CD4-positive, alpha-beta T cell (primary cell): ENCODE measurements around the gene EFS. TPM values are rescaled to one million over a fixed set of nuclear protein-coding genes. Genes with fewer than 3 reads are reported as not detected.

Source experiments
- ATAC-seq: fragments of 200-7000 bp; cut with Tn5 transposase; one replicate; pipeline ENCODE4 v1.10.0; 2022; ENCODE audit warnings: mild to moderate bottlenecking; ENCODE audit not compliant: poor library complexity
- CTCF ChIA-PET: fragments of 350-600 bp; sonication (Branson Sonifier 250); formaldehyde crosslinking; loops from one replicate; lab custom pipeline; 2021; ENCODE audit warnings: antibody characterized with exemption, inconsistent platforms; lab: Charles Lee
- POLR2A ChIA-PET: fragments of 350-600 bp; sonication (Branson Sonifier 250); formaldehyde crosslinking; loops from one replicate; lab custom pipeline; 2021; ENCODE audit warnings: antibody characterized with exemption, inconsistent platforms; lab: Charles Lee
- DNase-seq, 14 experiments: peaks; one replicate each; pipeline ENCODE4 v3.0.0-alpha.2; 2013 to 2020; ENCODE audit warnings: mixed read lengths in 2 of 14
- H3K27ac ChIP-seq, 2 donors: one replicate each; pipeline versions ENCODE4 v1.5.1 to v1.7.0; 2013; ENCODE audit warnings: low read length in 2 of 2, low read depth in 1 of 2, mild to moderate bottlenecking in 1 of 2
- H3K27me3 ChIP-seq, 2 experiments: 1 replicate in 1 of 2; 2 replicates in 1 of 2; pipeline versions ENCODE4 v1.6.1 to v1.7.0; 2013; ENCODE audit warnings: low read length in 2 of 2, control low read depth in 1 of 2, mild to moderate bottlenecking in 1 of 2, moderate library complexity in 1 of 2; ENCODE audit not compliant: insufficient read depth in 2 of 2, control insufficient read depth in 1 of 2
- H3K36me3 ChIP-seq: one replicate; pipeline ENCODE4 v1.6.1; 2013; ENCODE audit warnings: low read length, control low read depth; ENCODE audit not compliant: insufficient read depth
- H3K4me1 ChIP-seq: one replicate; pipeline ENCODE4 v1.6.1; 2013; ENCODE audit warnings: low read length, control low read depth; ENCODE audit not compliant: insufficient read depth
- H3K4me3 ChIP-seq: one replicate; pipeline ENCODE4 v1.5.1; 2013; ENCODE audit warnings: mild to moderate bottlenecking, low read length, moderate library complexity
- H3K9me3 ChIP-seq, 2 experiments: 1 replicate in 1 of 2; 2 replicates in 1 of 2; pipeline versions ENCODE4 v1.6.1 to v1.7.0; 2013; ENCODE audit warnings: low read length in 2 of 2, mild to moderate bottlenecking in 2 of 2, control low read depth in 1 of 2, moderate library complexity in 1 of 2; ENCODE audit not compliant: control insufficient read depth in 1 of 2, insufficient read depth in 1 of 2
- H3K27ac Mint-ChIP-seq: one replicate; pipeline ENCODE4 v1.8.0; 2020; ENCODE audit warnings: mixed read lengths
- H3K27me3 Mint-ChIP-seq: one replicate; pipeline ENCODE4 v1.8.0; 2021; ENCODE audit warnings: mixed read lengths
- H3K36me3 Mint-ChIP-seq: one replicate; pipeline ENCODE4 v1.8.0; 2021; ENCODE audit warnings: low read depth, mixed read lengths
- H3K4me1 Mint-ChIP-seq: one replicate; pipeline ENCODE4 v1.8.0; 2021; ENCODE audit warnings: low read depth, mixed read lengths
- H3K4me3 Mint-ChIP-seq: one replicate; pipeline ENCODE4 v1.8.0; 2020; ENCODE audit warnings: mild to moderate bottlenecking, mixed read lengths
- H3K9me3 Mint-ChIP-seq: one replicate; pipeline ENCODE4 v1.8.0; 2020; ENCODE audit warnings: mixed read lengths
- intact Hi-C, 2 experiments: fragments of 100-400 bp; cut with DNase I in 1 of 2; cut with micrococcal nuclease in 1 of 2; formaldehyde crosslinking; loops; one replicate each; pipeline versions ENCODE4 v1.15.1 to v1.9.0; 2023 to 2025; cut with DNase I, micrococcal nuclease
- total RNA-seq, 174 experiments: library from RNA in 2 of 174; stranded (reverse) in 2 of 174; gene quantifications; one replicate each; pipeline ENCODE4 v1.2.3 and lab custom pipeline; 2021 to 2026
- TF ChIP-seq, protein P1 (sequence below): fragments of 200-600 bp; IDR thresholded peaks from one replicate; pipeline ENCODE4 v1.8.0; 2022; ENCODE audit warnings: antibody characterized with exemption, mild to moderate bottlenecking

EFS gene
- total RNA-seq, 2 experiments from 2014 or later = not detected

- H3K4me3 Mint-ChIP-seq = no peak overlapping the region
- TF ChIP-seq, protein P1, sequence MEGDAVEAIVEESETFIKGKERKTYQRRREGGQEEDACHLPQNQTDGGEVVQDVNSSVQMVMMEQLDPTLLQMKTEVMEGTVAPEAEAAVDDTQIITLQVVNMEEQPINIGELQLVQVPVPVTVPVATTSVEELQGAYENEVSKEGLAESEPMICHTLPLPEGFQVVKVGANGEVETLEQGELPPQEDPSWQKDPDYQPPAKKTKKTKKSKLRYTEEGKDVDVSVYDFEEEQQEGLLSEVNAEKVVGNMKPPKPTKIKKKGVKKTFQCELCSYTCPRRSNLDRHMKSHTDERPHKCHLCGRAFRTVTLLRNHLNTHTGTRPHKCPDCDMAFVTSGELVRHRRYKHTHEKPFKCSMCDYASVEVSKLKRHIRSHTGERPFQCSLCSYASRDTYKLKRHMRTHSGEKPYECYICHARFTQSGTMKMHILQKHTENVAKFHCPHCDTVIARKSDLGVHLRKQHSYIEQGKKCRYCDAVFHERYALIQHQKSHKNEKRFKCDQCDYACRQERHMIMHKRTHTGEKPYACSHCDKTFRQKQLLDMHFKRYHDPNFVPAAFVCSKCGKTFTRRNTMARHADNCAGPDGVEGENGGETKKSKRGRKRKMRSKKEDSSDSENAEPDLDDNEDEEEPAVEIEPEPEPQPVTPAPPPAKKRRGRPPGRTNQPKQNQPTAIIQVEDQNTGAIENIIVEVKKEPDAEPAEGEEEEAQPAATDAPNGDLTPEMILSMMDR = no peak
- CTCF ChIA-PET = no interaction called here
These were observed 8.1 kb upstream of the EFS start for GRCh38 chr14:23373041-23373440.

GRCh38 chr14:23372509-23372908 is 7.5 kb upstream of the EFS start, which contains the start of gene IL25:
Gene IL25, plus strand, starts transcription at chr14:23372809.
- Mint-ChIP-seq H3K36me3 (no peaks in the 10 kb centered on the region), H3K27me3 (peaks cover 14% of the 10 kb centered on the region), H3K9me3 (no peaks in the 10 kb centered on the region), H3K4me1 (no peaks in the 10 kb centered on the region), H3K27ac (no peak within 1 kb of the TSS), H3K4me3 (no peak within 1 kb of the TSS)
- DNase-seq = no peak
- ChIA-PET CTCF (no interaction called here), POLR2A (no interaction called here)
- TF ChIP-seq, protein P1 = no peak
- intact Hi-C loops = no loop called here
- no peak for ATAC-seq
- no peaks in the 10 kb centered on the region for H3K36me3 ChIP-seq
- H3K27ac ChIP-seq = no peak within 1 kb of the TSS
- H3K27me3 ChIP-seq = peaks cover 5 to 6% of the 10 kb centered on the region in 2 experiments
- no peaks in the 10 kb centered on the region for H3K4me1 ChIP-seq
- H3K4me3 ChIP-seq = no peak within 1 kb of the TSS
- no peaks in the 10 kb centered on the region for H3K9me3 ChIP-seq

More at GRCh38 chr14:23373041-23373440, 8.1 kb upstream of the EFS start:
- Histone ChIP-seq H3K9me3 (no peaks in the 10 kb centered on the region), H3K4me3 (no peak overlapping the region), H3K36me3 (no peaks in the 10 kb centered on the region), H3K27me3 (peaks cover under 1 to 2% of the 10 kb centered on the region in 2 experiments), H3K4me1 (no peaks in the 10 kb centered on the region), H3K27ac (no peak overlapping the region)
- H3K9me3 Mint-ChIP-seq = no peaks in the 10 kb centered on the region
- peaks cover 10% of the 10 kb centered on the region for H3K27me3 Mint-ChIP-seq
- POLR2A ChIA-PET = no interaction called here
- no peaks in the 10 kb centered on the region for H3K4me1 Mint-ChIP-seq
- no peak for ATAC-seq
- no peak for DNase-seq
- H3K36me3 Mint-ChIP-seq = no peaks in the 10 kb centered on the region
- no peak overlapping the region for H3K27ac Mint-ChIP-seq
- intact Hi-C loops = no loop called here

DNA sequence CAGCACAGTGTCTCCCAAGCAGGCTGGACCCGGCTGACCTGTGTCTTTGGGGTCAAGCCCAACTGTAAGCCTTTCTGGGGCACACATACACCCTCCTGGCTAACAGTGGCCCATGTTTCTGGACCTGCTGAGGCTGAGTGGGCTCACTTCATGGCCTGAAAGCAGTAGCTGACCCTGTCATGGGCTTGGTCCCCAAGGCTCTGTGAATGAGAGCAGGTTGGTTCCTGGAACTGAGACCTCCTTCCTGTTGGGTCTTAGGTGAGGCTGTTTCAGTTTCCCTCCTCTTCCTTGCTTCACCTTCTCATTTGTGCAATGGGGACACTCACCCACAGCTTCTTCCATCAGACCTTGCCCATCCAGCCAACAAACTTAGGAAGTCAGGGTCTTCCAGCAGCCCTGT is 6.9 kb upstream of the EFS start:
- Histone ChIP-seq H3K36me3 (no peaks in the 10 kb centered on the region), H3K27ac (no peak overlapping the region), H3K4me1 (no peaks in the 10 kb centered on the region), H3K9me3 (no peaks in the 10 kb centered on the region), H3K4me3 (no peak overlapping the region), H3K27me3 (peaks cover 11% of the 10 kb centered on the region in 2 experiments)
- CTCF ChIA-PET = no interaction called here
- intact Hi-C loops = no loop called here
- Mint-ChIP-seq H3K9me3 (no peaks in the 10 kb centered on the region), H3K36me3 (no peaks in the 10 kb centered on the region), H3K4me3 (no peak overlapping the region), H3K27ac (no peak overlapping the region), H3K4me1 (no peaks in the 10 kb centered on the region), H3K27me3 (peaks cover 20% of the 10 kb centered on the region)
- TF ChIP-seq, protein P1 = no peak
- no peak for ATAC-seq
- no peak for DNase-seq
- POLR2A ChIA-PET = no interaction called here
